A549 (cell line): ENCODE data around the gene ACBD4.

Source experiments
- CEBPB ChIP-seq, 2 experiments: fragments of >200 bp in 1 of 2; sonication (Bioruptor Twin) in 1 of 2; formaldehyde crosslinking in 1 of 2; IDR thresholded peaks; 2 replicates each; pipeline ENCODE4 v1.6.1; 2012 to 2016
- CTCF ChIP-seq: fragments of >200 bp; sonication (Bioruptor Twin); formaldehyde crosslinking; IDR thresholded peaks from 3 replicates; pipeline ENCODE4 v1.5.1; 2016
- HDAC2 ChIP-seq: fragments of 200-600 bp; sonication (generic); IDR thresholded peaks from 2 replicates; pipeline ENCODE4 v1.6.1; 2016
- JUNB ChIP-seq: fragments of >200 bp; sonication (Bioruptor Twin); formaldehyde crosslinking; IDR thresholded peaks from 2 replicates; pipeline ENCODE4 v1.6.1; 2016
- MAX ChIP-seq: IDR thresholded peaks from 2 replicates; pipeline ENCODE4 v1.6.1; 2012
- MYC ChIP-seq: IDR thresholded peaks from 2 replicates; pipeline ENCODE4 v1.6.1; 2012; ENCODE audit warnings: mild to moderate bottlenecking, inconsistent platforms, low read length, improper control_type of control experiment, borderline replicate concordance
- NR3C1 ChIP-seq: fragments of >200 bp; sonication (Bioruptor Twin); formaldehyde crosslinking; IDR thresholded peaks from 3 replicates; pipeline ENCODE4 v1.6.1; 2017
- POLR2A ChIP-seq: IDR thresholded peaks from 2 replicates; pipeline ENCODE4 v1.6.1; 2012; ENCODE audit warnings: mild to moderate bottlenecking, low read length
- RCOR1 ChIP-seq: fragments of 150-350 bp; IDR thresholded peaks from 2 replicates; pipeline ENCODE4 v1.6.1; 2014; ENCODE audit warnings: antibody characterized with exemption, low read length, low read depth
- RNF2 ChIP-seq: fragments of 200-600 bp; sonication (generic); IDR thresholded peaks from 2 replicates; pipeline ENCODE4 v1.6.1; 2016; ENCODE audit warnings: low read depth, mild to moderate bottlenecking, antibody characterized with exemption, moderate library complexity, borderline replicate concordance
- SMC3 ChIP-seq: fragments of >200 bp; sonication (Bioruptor Twin); formaldehyde crosslinking; IDR thresholded peaks from 3 replicates; pipeline ENCODE4 v1.6.1; 2018; ENCODE audit warnings: inconsistent platforms
- TP53 ChIP-seq: fragments of 250-450 bp; sonication (Bioruptor Pico); IDR thresholded peaks from 2 replicates; pipeline ENCODE4 v1.5.0; 2021; ENCODE audit warnings: mild to moderate bottlenecking, moderate library complexity

- TF ChIP-seq NR3C1 (no peak), MAX (no peak), RCOR1 (no peak), HDAC2 (no peak), POLR2A (no peak), CTCF (no peak), SMC3 (no peak), TP53 (CRISPR knock-in tag) (no peak), RNF2 (no peak), MYC (no peak), JUNB (no peak), CEBPB (IDR thresholded peaks at IDR 0.05) (no peak)
Observed at GRCh38 chr17:45121055-45121454, 14.4 kb upstream of the ACBD4 start.
